Stomach (tissue), 4 donors: Measurements from ENCODE around the gene OR5K2.

Source experiments
- CTCF ChIP-seq, 7 experiments: fragments of 450-650 bp in 4 of 7; fragments of 200-600 bp in 3 of 7; sonication (generic) in 3 of 7; IDR thresholded peaks; one replicate each; pipeline ENCODE4 v1.5.1; 2016 to 2019; ENCODE audit warnings: antibody characterized with exemption in 7 of 7, control low read depth in 2 of 7, mild to moderate bottlenecking in 1 of 7
- EP300 ChIP-seq: sonication (generic); formaldehyde crosslinking; IDR thresholded peaks from one replicate; pipeline ENCODE4 v1.6.1; 2017; ENCODE audit warnings: antibody characterized with exemption
- POLR2A ChIP-seq, 4 donors: fragments of 450-650 bp; IDR thresholded peaks; one replicate each; pipeline ENCODE4 v1.6.1; 2016; ENCODE audit warnings: antibody characterized with exemption in 4 of 4, control low read depth in 2 of 4, mild to moderate bottlenecking in 1 of 4, moderate library complexity in 1 of 4
- POLR2AphosphoS5 ChIP-seq, 3 donors: sonication (generic); formaldehyde crosslinking; IDR thresholded peaks; one replicate each; pipeline ENCODE4 v1.6.1; 2016; ENCODE audit warnings: antibody characterized with exemption in 3 of 3

DNA sequence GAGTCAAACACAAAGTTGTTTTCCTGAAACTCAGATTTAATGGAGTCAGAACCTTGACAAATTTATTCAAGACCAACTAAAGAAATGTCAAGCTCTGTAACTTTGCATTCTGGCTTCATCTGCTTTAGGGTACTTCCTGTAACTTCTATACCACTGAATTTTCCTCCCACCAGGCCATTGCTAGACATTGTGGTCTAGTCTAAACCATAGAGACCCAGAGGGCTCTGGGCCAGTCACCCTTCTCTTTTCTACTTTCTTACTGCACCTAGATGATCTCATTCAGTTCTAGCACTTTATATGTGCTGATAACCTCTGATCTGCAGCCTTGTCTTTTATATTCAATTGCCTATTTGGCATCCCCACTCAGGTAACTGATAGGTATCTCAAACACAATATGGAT lies 37.3 kb upstream of the OR5K2 start:
- TF ChIP-seq POLR2A (IDR thresholded peaks at IDR 0.05) (no peak), CTCF (IDR thresholded peaks at IDR 0.05) (no peak), POLR2AphosphoS5 (IDR thresholded peaks at IDR 0.05) (no peak), EP300 (no peak)
